A549 (cell line): ENCODE measurements around the gene SCN9A. TPM values are rescaled to one million over a fixed set of nuclear protein-coding genes. Genes with fewer than 3 reads are reported as not detected.

Experiments
- ATAC-seq, 2 experiments: fragments of 200-7000 bp in 1 of 2; fragments of >200 bp in 1 of 2; cut with Nextera tagmentation in 1 of 2; cut with Tn5 transposase in 1 of 2; 3 replicates each; pipeline versions ENCODE4 v1.8.0 to v1.9.1; 2018 to 2020; ENCODE audit warnings: mild to moderate bottlenecking in 1 of 2, moderate library complexity in 1 of 2
- CTCF ChIA-PET: fragments of 300-600 bp; sonication (Branson Sonifier 250); formaldehyde crosslinking; extraction: SDS; loops from one replicate; lab custom pipeline; 2021; ENCODE audit warnings: antibody characterized with exemption, inconsistent platforms; lab: Yijun Ruan, JAX
- POLR2A ChIA-PET: fragments of 350-600 bp; formaldehyde crosslinking; extraction: SDS; loops from one replicate; lab custom pipeline; 2021; ENCODE audit warnings: antibody characterized with exemption, inconsistent platforms; lab: Yijun Ruan, JAX
- DNase-seq, 2 experiments: peaks; one replicate each; pipeline versions ENCODE4 v3.0.0 to v3.0.0-alpha.2; 2011 to 2016; ENCODE audit warnings: low read depth in 1 of 2, low spot score in 1 of 2
- FAIRE-seq: peaks from 2 replicates; lab custom pipeline; 2011; peaks lifted over from hg19 to GRCh38; lab: Jason Lieb, UNC
- H3K27ac ChIP-seq, 2 experiments: fragments of >200 bp; sonication (Bioruptor Twin); formaldehyde crosslinking; 3 replicates each; pipeline ENCODE4 v1.5.1; 2016 to 2017
- H3K4me1 ChIP-seq: fragments of >200 bp; sonication (Bioruptor Twin); formaldehyde crosslinking; 3 replicates; pipeline ENCODE4 v1.6.1; 2016
- H3K4me2 ChIP-seq: fragments of >200 bp; sonication (Bioruptor Twin); formaldehyde crosslinking; 3 replicates; pipeline ENCODE4 v1.6.1; 2016
- H3K4me3 ChIP-seq: fragments of >200 bp; sonication (Bioruptor Twin); formaldehyde crosslinking; 3 replicates; pipeline ENCODE4 v1.5.1; 2016
- H3K9me3 ChIP-seq: fragments of >200 bp; sonication (Bioruptor Twin); formaldehyde crosslinking; 3 replicates; pipeline ENCODE4 v1.6.1; 2016
- BHLHE40 ChIP-seq: IDR thresholded peaks from 2 replicates; pipeline ENCODE4 v1.6.1; 2012; ENCODE audit warnings: low read depth, low read length, inconsistent platforms
- CBX8 ChIP-seq: fragments of 200-600 bp; sonication (generic); IDR thresholded peaks from 2 replicates; pipeline ENCODE4 v1.6.1; 2016
- CEBPB ChIP-seq, 2 experiments: fragments of >200 bp in 1 of 2; sonication (Bioruptor Twin) in 1 of 2; formaldehyde crosslinking in 1 of 2; IDR thresholded peaks; 2 replicates each; pipeline ENCODE4 v1.6.1; 2012 to 2016
- CHD4 ChIP-seq: fragments of 200-600 bp; sonication (generic); IDR thresholded peaks from 2 replicates; pipeline ENCODE4 v1.6.1; 2016; ENCODE audit warnings: antibody characterized with exemption, mild to moderate bottlenecking, borderline replicate concordance
- CTCF ChIP-seq: fragments of >200 bp; sonication (Bioruptor Twin); formaldehyde crosslinking; IDR thresholded peaks from 3 replicates; pipeline ENCODE4 v1.5.1; 2016
- E2F6 ChIP-seq: IDR thresholded peaks from 2 replicates; pipeline ENCODE4 v1.6.1; 2012; ENCODE audit warnings: low read depth, borderline replicate concordance
- EHMT2 ChIP-seq: fragments of 200-600 bp; sonication (generic); IDR thresholded peaks from 2 replicates; pipeline ENCODE4 v1.6.1; 2016; ENCODE audit warnings: antibody characterized with exemption, low read depth, mild to moderate bottlenecking, moderate library complexity
- FOSL2 ChIP-seq, 2 experiments: fragments of 450-650 bp in 1 of 2; fragments of >200 bp in 1 of 2; sonication (Bioruptor Twin) in 1 of 2; formaldehyde crosslinking; IDR thresholded peaks; 2 replicates each; pipeline versions ENCODE4 v1.5.0 to v1.6.1; 2016 to 2020; ENCODE audit warnings: mild to moderate bottlenecking in 1 of 2, moderate library complexity in 1 of 2
- HEYL ChIP-seq: fragments of 250-450 bp; sonication (Bioruptor Pico); IDR thresholded peaks from 2 replicates; pipeline ENCODE4 v1.8.0; 2021; ENCODE audit warnings: mild to moderate bottlenecking, moderate library complexity
- JUN ChIP-seq, 2 experiments: fragments of >200 bp; sonication (Bioruptor Twin); formaldehyde crosslinking; IDR thresholded peaks; 2 replicates in 1 of 2; 3 replicates in 1 of 2; pipeline ENCODE4 v1.6.1; 2016 to 2017
- JUNB ChIP-seq: fragments of >200 bp; sonication (Bioruptor Twin); formaldehyde crosslinking; IDR thresholded peaks from 2 replicates; pipeline ENCODE4 v1.6.1; 2016
- PBX3 ChIP-seq: IDR thresholded peaks from 2 replicates; pipeline ENCODE4 v1.6.1; 2012
- POLR2A ChIP-seq: IDR thresholded peaks from 2 replicates; pipeline ENCODE4 v1.6.1; 2012; ENCODE audit warnings: mild to moderate bottlenecking, low read length
- POLR2AphosphoS2 ChIP-seq: conservative IDR thresholded peaks from 2 replicates; pipeline ENCODE4 v1.6.1; 2012; ENCODE audit warnings: low read length, improper control_type of control experiment, inconsistent platforms
- RAD21 ChIP-seq, 2 experiments: fragments of >200 bp in 1 of 2; sonication (Bioruptor Twin) in 1 of 2; formaldehyde crosslinking in 1 of 2; IDR thresholded peaks in 1 of 2; conservative IDR thresholded peaks in 1 of 2; 2 replicates in 1 of 2; 3 replicates in 1 of 2; pipeline ENCODE4 v1.6.1; 2012 to 2018; ENCODE audit warnings: inconsistent platforms in 1 of 2
- RFX5 ChIP-seq: fragments of 450-650 bp; IDR thresholded peaks from 2 replicates; pipeline ENCODE4 v1.7.1; 2014; ENCODE audit warnings: antibody characterized with exemption, mild to moderate bottlenecking, moderate library complexity
- RNF2 ChIP-seq: fragments of 200-600 bp; sonication (generic); IDR thresholded peaks from 2 replicates; pipeline ENCODE4 v1.6.1; 2016; ENCODE audit warnings: low read depth, mild to moderate bottlenecking, antibody characterized with exemption, moderate library complexity, borderline replicate concordance
- TFCP2L1 ChIP-seq: fragments of 250-450 bp; sonication (Bioruptor Pico); IDR thresholded peaks from 2 replicates; pipeline ENCODE4 v1.5.0; 2021; ENCODE audit warnings: mild to moderate bottlenecking
- ZC3H11A ChIP-seq: fragments of 450-650 bp; IDR thresholded peaks from 2 replicates; pipeline ENCODE4 v1.6.1; 2014; ENCODE audit warnings: antibody characterized with exemption, mild to moderate bottlenecking
- ZFP36 ChIP-seq: fragments of 450-650 bp; IDR thresholded peaks from 2 replicates; pipeline ENCODE4 v1.6.1; 2014; ENCODE audit warnings: borderline replicate concordance; ENCODE audit not compliant: partially characterized antibody
- WGBS: methylation state at CpG from one replicate; pipeline ENCODE4 v1.1.6; 2017; ENCODE audit errors: missing lambda C conversion rate; 5-methylcytosine and 5-hydroxymethylcytosine counted together
- polyA plus RNA-seq, 4 experiments: library from polyadenylated mRNA; depleted of rRNA in 3 of 4; stranded (reverse); fragments of >200 nt; fragmentation: RNase III in 1 of 4; extraction: RNeasy Plus Mini Kit Qiagen cat#74134 plus additional on column Dnase treatment in 1 of 4; gene quantifications; 2 replicates in 3 of 4; 3 replicates in 1 of 4; pipeline ENCODE4 v1.2.3, GENCODE V29; 2011 to 2017

SCN9A gene
- polyA plus RNA-seq, 2 of the 4 experiments (the other 2 are of a cell fraction) = 7.7 to 23.6 TPM

GRCh38 chr2:166376488-166376828, 714 bp upstream of the SCN9A start:
- TF ChIP-seq CHD4 (no peak), RFX5 (no peak), FOSL2 (IDR thresholded peaks at IDR 0.05) (no peak), FOSL2 (CRISPR knock-in tag; IDR thresholded peaks at IDR 0.05) (no peak), PBX3 (no peak), HEYL (CRISPR knock-in tag) (no peak), CEBPB (IDR thresholded peaks at IDR 0.05) (no peak), CTCF (no peak), POLR2AphosphoS2 (no peak), JUN (IDR thresholded peaks at IDR 0.05) (no peak), BHLHE40 (no peak), JUNB (no peak), TFCP2L1 (CRISPR knock-in tag) (no peak), ZFP36 (no peak), CBX8 (no peak), RNF2 (no peak), POLR2A (no peak)
- Histone ChIP-seq H3K4me3 (peak overlapping the region; percentile 63), H3K4me1 (peaks cover 29% of the 10 kb centered on the region), H3K4me2 (peak overlapping the region; percentile 76), H3K9me3 (no peaks in the 10 kb centered on the region), H3K27ac (peak overlapping the region; percentile 84 to 88)
- 3% methylated on average over 11 of the region's 11 CpGs for WGBS
- ATAC-seq = no peak
- no peak for FAIRE-seq
- POLR2A ChIA-PET = interaction anchor here (0.9 to 3.8 kb wide), 4 partner anchors 10 to 43 kb away, joined by 6 to 22 read pairs (median 12); no protein-coding TSS in a partner anchor
- DNase-seq = no peak
- CTCF ChIA-PET = interaction anchor here (1.5 to 4.7 kb wide), 4 partner anchors 8 to 45 kb away, joined by 3 to 25 read pairs (median 12); no protein-coding TSS in a partner anchor

GRCh38 chr2:166375195-166375735, 479 bp downstream of the SCN9A start:
- FAIRE-seq = no peak
- peak overlapping the region; percentile 63 for H3K4me3 ChIP-seq
- ChIA-PET CTCF (interaction anchor here (0.7 to 4.7 kb wide), 7 partner anchors 10 to 194 kb away, joined by 3 to 25 read pairs (median 5); no protein-coding TSS in a partner anchor), POLR2A (interaction anchor here (0.9 to 3.8 kb wide), 6 partner anchors 9 to 44 kb away, joined by 4 to 22 read pairs (median 10); no protein-coding TSS in a partner anchor)
- peak overlapping the region; percentile 76 for H3K4me2 ChIP-seq
- no peaks in the 10 kb centered on the region for H3K9me3 ChIP-seq
- peak in 1 of 2 experiments; percentile 36 for DNase-seq
- H3K4me1 ChIP-seq = peaks cover 40% of the 10 kb centered on the region
- TF ChIP-seq RFX5 (no peak), ZC3H11A (no peak), EHMT2 (no peak), RAD21 (conservative IDR thresholded peaks at IDR 0.05 in 1 of 2, IDR thresholded peaks at IDR 0.05 in 1 of 2) (no peak), E2F6 (0 out of 2 replicates have a peak, but pooled peaks have one; percentile 13), TFCP2L1 (CRISPR knock-in tag) (no peak)
- ATAC-seq = peak; percentile 47 to 52
- H3K27ac ChIP-seq = peak overlapping the region; percentile 84 to 88
- WGBS = 4% methylated on average over 16 of the region's 17 CpGs
